Heart left ventricle (tissue), 16 donors: ENCODE results near the gene RPS5. TPM values are rescaled to one million over a fixed set of nuclear protein-coding genes. Genes with fewer than 3 reads are reported as not detected.
"Not testable (repeated sequence)": the region's sequence is repeated elsewhere in the genome, so short reads cannot be mapped to it uniquely, and the experiment has no call there.

ENCODE experiments used
- ATAC-seq, 4 donors: fragments of 200-7000 bp; cut with Tn5 transposase; one replicate each; pipeline ENCODE4 v1.9.1; 2020 to 2022; ENCODE audit warnings: moderate library complexity in 4 of 4, mild to moderate bottlenecking in 3 of 4, moderate number of reproducible peaks in 1 of 4
- DNase-seq, 5 donors: peaks; one replicate each; pipeline ENCODE4 v3.0.0-alpha.2; 2020
- H3K27ac ChIP-seq, 12 donors: fragments of 200-600 bp; sonication (generic) in 4 of 12; one replicate each; pipeline versions ENCODE4 v1.5.0 to v1.8.0; 2016 to 2022; ENCODE audit warnings: mild to moderate bottlenecking in 2 of 12
- H3K27me3 ChIP-seq, 9 donors: fragments of 200-600 bp; sonication (generic) in 2 of 9; one replicate each; pipeline versions ENCODE4 v1.5.1 to v1.8.0; 2016 to 2022; ENCODE audit warnings: mild to moderate bottlenecking in 3 of 9
- H3K36me3 ChIP-seq, 9 donors: fragments of 200-600 bp; sonication (generic) in 2 of 9; one replicate each; pipeline versions ENCODE4 v1.5.0 to v1.8.0; 2018 to 2022; ENCODE audit warnings: mild to moderate bottlenecking in 2 of 9
- H3K4me1 ChIP-seq, 12 donors: fragments of 200-600 bp; sonication (generic) in 4 of 12; one replicate each; pipeline versions ENCODE4 v1.5.0 to v1.8.0; 2016 to 2022; ENCODE audit warnings: mild to moderate bottlenecking in 3 of 12
- H3K4me3 ChIP-seq, 12 donors: fragments of 200-600 bp; sonication (generic) in 4 of 12; one replicate each; pipeline versions ENCODE4 v1.5.0 to v1.8.0; 2017 to 2022; ENCODE audit warnings: mild to moderate bottlenecking in 9 of 12, moderate library complexity in 4 of 12
- H3K9me3 ChIP-seq, 12 donors: fragments of 200-600 bp; sonication (generic) in 4 of 12; one replicate each; pipeline versions ENCODE4 v1.5.0 to v1.8.0; 2016 to 2022; ENCODE audit warnings: mild to moderate bottlenecking in 1 of 12
- CTCF ChIP-seq, 12 donors: fragments of 200-600 bp; sonication (generic) in 4 of 12; IDR thresholded peaks; one replicate each; pipeline versions ENCODE4 v1.5.0 to v1.8.0; 2018 to 2022; ENCODE audit warnings: antibody characterized with exemption in 12 of 12, mild to moderate bottlenecking in 5 of 12
- POLR2A ChIP-seq, 2 donors: fragments of 450-650 bp; IDR thresholded peaks; one replicate each; pipeline ENCODE4 v1.6.1; 2017; ENCODE audit warnings: antibody characterized with exemption in 2 of 2, mild to moderate bottlenecking in 2 of 2, moderate library complexity in 2 of 2
- WGBS, 4 donors: extraction: QIAGEN DNeasy Blood & Tissue Kit in 2 of 4; methylation state at CpG; one replicate each; pipeline versions ENCODE4 v1.1.5 to v1.1.7; 2013 to 2018; 5-methylcytosine and 5-hydroxymethylcytosine counted together
- intact Hi-C, 10 donors: fragments of 100-400 bp; cut with DNase I; formaldehyde crosslinking; loops; one replicate each; pipeline versions ENCODE4 v1.11.1 to v1.14.2; 2022
- polyA plus RNA-seq, 2 donors: library from polyadenylated mRNA; stranded (reverse); fragments of 200-250 nt; gene quantifications; one replicate each; pipeline ENCODE4 v1.2.3, GENCODE V29; 2013
- total RNA-seq, 9 donors: library from RNA; depleted of rRNA in 2 of 9; stranded (reverse); fragments of >200 nt in 2 of 9; fragmentation: NEBNext Ultra II Directional in 3 of 9; extraction: Animal tissue kit (Norgen Biotek cat#: 25700) in 3 of 9; gene quantifications; one replicate each; pipeline versions ENCODE4 v1.1.0 to v1.2.4, GENCODE V29; 2016 to 2023
- donor health status: ischemic (EF 13 %, LVEDD 7.1; RV severe dilation, severe dysfunction).
- donor health status: healthy with polysubstance abuse.
- donor health status: DM: no; HTN: yes; CAD: no.
- donor health status: DM: no; HTN: no; CAD: no.
- donor health status: ischemic (EF 25% LVEDD 6.9; RV normal size, moderate dysfunction).
- donor health status: ischemic (EF 25% LVEDD 5.7; RV mildly dilated, moderate dysfunction).
- donor health status: healthy.
- donor health status: DM: yes; HTN: yes; CAD: no.
- donor health status: ischemic (EF 35%, LVEDD 5.7; RV mildly dilated, moderate dysfunction).
- donor health status: nonischemic (EF 11% LVEDD 7.7; RV severe dilation, severe dysfunction).
- donor health status: DM: yes; HTN: yes; CAD: no.
- donor health status: PGD.
- donor health status: ischemic (EF 29% LVEDD 5.4; RV normal size, mild dysfunction).
- donor health status: nonischemic (EF 23%, LVEDD 6.1; RV moderate dilation, normal function).

The RPS5 gene
- total and polyA plus RNA-seq, 11 donors, result 346 to 1,718 (median 485) TPM

GRCh38 chr19:58345558-58345957 lies 41.5 kb upstream of the RPS5 start:
- no peak overlapping the region for H3K4me3 ChIP-seq
- ATAC-seq (no peak), DNase-seq (no peak)
- H3K4me1 ChIP-seq, result peaks cover 0 to 19% (median 7%) of the 10 kb centered on the region in 12 donors
- peaks cover 8 to 47% (median 31%) of the 10 kb centered on the region in 9 donors for H3K27me3 ChIP-seq
- no peak overlapping the region for H3K27ac ChIP-seq
- TF ChIP-seq CTCF (IDR thresholded peaks at IDR 0.05) (no peak), POLR2A (IDR thresholded peaks at IDR 0.05) (no peak)
- intact Hi-C loops, result no loop called here
- H3K36me3 ChIP-seq, result peaks cover 0 to 8% (median 0%) of the 10 kb centered on the region in 9 donors
- H3K9me3 ChIP-seq, result no peaks in the 10 kb centered on the region
- WGBS, 4 donors, result 73 to 79% (median 78%) methylated on average over 5 of the region's 5 CpGs

GRCh38 chr19:58346961-58347929 lies 39.8 kb upstream of the RPS5 start:
- intact Hi-C loops, result no loop called here
- H3K36me3 ChIP-seq, result no peaks in the 10 kb centered on the region
- TF ChIP-seq POLR2A (IDR thresholded peaks at IDR 0.05) (peak in 1 of 2 donors; percentile 36), CTCF (IDR thresholded peaks at IDR 0.05) (no peak)
- ATAC-seq (peak; percentile 52 to 92 (median 92)), DNase-seq (peak; percentile 44 to 90 (median 60))
- peak overlapping the region; percentile 7 to 79 (median 58) for H3K27ac ChIP-seq
- WGBS, 4 donors, result 1 to 12% (median 3%) methylated on average over 24 to 82 of the region's 82 CpGs
- H3K4me1 ChIP-seq, result peaks cover 0 to 21% (median 11%) of the 10 kb centered on the region in 12 donors
- no peaks in the 10 kb centered on the region for H3K9me3 ChIP-seq
- peak overlapping the region; percentile 36 to 81 (median 54) for H3K4me3 ChIP-seq
- peaks cover 14 to 64% (median 40%) of the 10 kb centered on the region in 9 donors for H3K27me3 ChIP-seq

GRCh38 chr19:58348080-58348479 lies 39.0 kb upstream of the RPS5 start:
- not testable (repeated sequence) for ATAC-seq
- peak overlapping the region; percentile 24 to 81 (median 54) for H3K4me3 ChIP-seq

GRCh38 chr19:58349590-58349989 lies 37.5 kb upstream of the RPS5 start:
- H3K4me3 ChIP-seq, result peak overlapping the region in 2 of 12 donors; percentile 35 to 37
- no peaks in the 10 kb centered on the region for H3K36me3 ChIP-seq
- intact Hi-C loops, result no loop called here
- peaks cover 14 to 82% (median 42%) of the 10 kb centered on the region in 9 donors for H3K27me3 ChIP-seq
- H3K27ac ChIP-seq, result no peak overlapping the region
- peaks cover 0 to 21% (median 11%) of the 10 kb centered on the region in 12 donors for H3K4me1 ChIP-seq
- ATAC-seq (no peak), DNase-seq (no peak)
- no peaks in the 10 kb centered on the region for H3K9me3 ChIP-seq
- TF ChIP-seq POLR2A (IDR thresholded peaks at IDR 0.05) (no peak), CTCF (IDR thresholded peaks at IDR 0.05) (no peak)
- WGBS, 4 donors, result 35 to 54% (median 45%) methylated on average over 8 of the region's 8 CpGs

More at GRCh38 chr19:58348080-58348479, 39.0 kb upstream of the RPS5 start:
- H3K27ac ChIP-seq, result peak overlapping the region in 3 of 12 donors; percentile 65 to 76 (median 71)
- H3K36me3 ChIP-seq, H3K9me3 ChIP-seq, intact Hi-C loops, DNase-seq: not testable (repeated sequence)
- WGBS, 4 donors, result 25 to 35% (median 31%) methylated on average over 12 of the region's 12 CpGs
- H3K4me1 ChIP-seq, result peaks cover 0 to 21% (median 11%) of the 10 kb centered on the region in 12 donors
- H3K27me3 ChIP-seq, result peaks cover 14 to 72% (median 40%) of the 10 kb centered on the region in 9 donors
